OCI-LY1 (cell line): ENCODE measurements around the gene DAAM1.

Experiments used
- CTCF ChIP-seq: fragments of 200-600 bp; sonication (generic), shearing (Covaris generic); IDR thresholded peaks from 2 replicates; pipeline ENCODE4 v1.5.1; 2017; ENCODE audit warnings: mild to moderate bottlenecking, antibody characterized with exemption, low read length, moderate library complexity, mixed read lengths
- EZH2 ChIP-seq: fragments of 200-600 bp; sonication (generic), shearing (Covaris generic); IDR thresholded peaks from 2 replicates; pipeline ENCODE4 v1.8.0; 2017; ENCODE audit warnings: borderline replicate concordance, mixed run types, mild to moderate bottlenecking, antibody characterized with exemption, low read length, moderate library complexity, mixed read lengths

- TF ChIP-seq CTCF (no peak), EZH2 (no peak)
Observed at GRCh38 chr14:59251811-59252771, 63.6 kb downstream of the DAAM1 start.
